Right renal pelvis (tissue), 4 donors: ENCODE results near the gene BZW2. TPM values are rescaled to one million over a fixed set of nuclear protein-coding genes. Genes with fewer than 3 reads are reported as not detected.
A peak's percentile ranks its signal among the peaks of the same experiment; 100 is the strongest.
"Not testable (repeated sequence)": the region's sequence is repeated elsewhere in the genome, so short reads cannot be mapped to it uniquely, and the experiment has no call there.

Experiments used
- DNase-seq, 4 donors: peaks; one replicate each; pipeline ENCODE4 v3.0.0-alpha.2; 2013; ENCODE audit warnings: low read depth in 4 of 4, low spot score in 3 of 4, missing footprints in 1 of 4
- polyA plus RNA-seq, 4 donors: library from polyadenylated mRNA; unstranded; fragments of 120-200 nt; gene quantifications; one replicate each; pipeline ENCODE4 v1.2.1, GENCODE V29; 2013; ENCODE audit not compliant: insufficient read length in 4 of 4

BZW2 gene
- polyA plus RNA-seq, 4 donors: 75.5 to 80.3 (median 78.0) TPM

- peak in 1 of 4 donors; percentile 13 for DNase-seq
These were observed 1.1 kb upstream of the BZW2 start for GRCh38 chr7:16644636-16645592.

GRCh38 chr7:16646472-16647072, 591 bp downstream of the BZW2 start:
- DNase-seq: peak in 1 of 4 donors; percentile 32

- no peak for DNase-seq
These were observed 1.5 kb downstream of the BZW2 start for GRCh38 chr7:16647435-16647960.

- DNase-seq: no peak
These were observed 2.6 kb downstream of the BZW2 start for GRCh38 chr7:16648551-16648950.

- DNase-seq: no peak
These were observed 3.2 kb downstream of the BZW2 start for GRCh38 chr7:16649196-16649595.

- DNase-seq: no peak
These were observed 4.3 kb downstream of the BZW2 start for GRCh38 chr7:16650266-16650665.

- DNase-seq: no peak
These were observed 5.6 kb downstream of the BZW2 start for GRCh38 chr7:16651396-16652239.

- DNase-seq: no peak
These were observed 6.2 kb downstream of the BZW2 start for GRCh38 chr7:16652240-16652583.

GRCh38 chr7:16652888-16653287, 6.9 kb downstream of the BZW2 start:
- no peak for DNase-seq

- no peak for DNase-seq
These were observed 9.4 kb downstream of the BZW2 start for GRCh38 chr7:16655394-16655793.

- DNase-seq: no peak
These were observed 10.2 kb downstream of the BZW2 start for GRCh38 chr7:16656141-16656540.

GRCh38 chr7:16657656-16658279, 11.8 kb downstream of the BZW2 start:
- no peak for DNase-seq

- not testable (repeated sequence) for DNase-seq
These were observed 14.0 kb downstream of the BZW2 start for GRCh38 chr7:16659854-16660497.

GRCh38 chr7:16660702-16661464, 14.9 kb downstream of the BZW2 start:
- no peak for DNase-seq

GRCh38 chr7:16661924-16662323, 15.9 kb downstream of the BZW2 start:
- DNase-seq: no peak

- no peak for DNase-seq
These were observed 21.4 kb downstream of the BZW2 start for GRCh38 chr7:16667355-16667754.

GRCh38 chr7:16668049-16668858, 22.3 kb downstream of the BZW2 start:
- no peak for DNase-seq

GRCh38 chr7:16668978-16669377, 23.0 kb downstream of the BZW2 start:
- DNase-seq: no peak
